GM19043 (cell line): Measurements from ENCODE around the gene GPAT2.
"Not testable (repeated sequence)": the region's sequence is repeated elsewhere in the genome, so short reads cannot be mapped to it uniquely, and the experiment has no call there.

Experiments used
- ATAC-seq: cut with Tn5 transposase; IDR thresholded peaks from one replicate; pipeline ENCODE4 v1.9.1; 2021; ENCODE audit warnings: low read depth; ENCODE audit not compliant: unreplicated experiment

GPAT2 gene

GRCh38 chr2:96034792-96035191 lies at the start of gene GPAT2:
Gene GPAT2, minus strand, starts transcription at chr2:96034916. Its CDS starts 2,557 bp downstream, at chr2:96032359.
- ATAC-seq = not testable (repeated sequence)

GRCh38 chr2:96083989-96084857 lies 49.5 kb upstream of the GPAT2 start:
- ATAC-seq = no peak

- ATAC-seq = no peak
Measured at GRCh38 chr2:96083064-96083939, 48.6 kb upstream of the GPAT2 start.

- ATAC-seq = no peak
Measured at GRCh38 chr2:96082211-96083063, 47.7 kb upstream of the GPAT2 start.

- ATAC-seq = no peak
Measured at GRCh38 chr2:96081042-96081441, 46.3 kb upstream of the GPAT2 start.

- ATAC-seq = no peak
Measured at GRCh38 chr2:96075199-96075771, 40.6 kb upstream of the GPAT2 start.

- no peak for ATAC-seq
Measured at GRCh38 chr2:96074156-96074555, 39.4 kb upstream of the GPAT2 start.

- ATAC-seq = no peak
Measured at GRCh38 chr2:96073170-96073775, 38.6 kb upstream of the GPAT2 start.

- ATAC-seq = no peak
Measured at GRCh38 chr2:96072746-96073145, 38.0 kb upstream of the GPAT2 start.

GRCh38 chr2:96071977-96072491 lies 37.3 kb upstream of the GPAT2 start:
- not testable (repeated sequence) for ATAC-seq

GRCh38 chr2:96071087-96071976 lies 36.6 kb upstream of the GPAT2 start:
- not testable (repeated sequence) for ATAC-seq

GRCh38 chr2:96070351-96070750 lies 35.6 kb upstream of the GPAT2 start:
- not testable (repeated sequence) for ATAC-seq

- not testable (repeated sequence) for ATAC-seq
Measured at GRCh38 chr2:96069878-96070277, 35.2 kb upstream of the GPAT2 start.

GRCh38 chr2:96067902-96068581 lies 33.3 kb upstream of the GPAT2 start:
- ATAC-seq = not testable (repeated sequence)

- not testable (repeated sequence) for ATAC-seq
Measured at GRCh38 chr2:96067098-96067660, 32.5 kb upstream of the GPAT2 start.

GRCh38 chr2:96066511-96066910 lies 31.8 kb upstream of the GPAT2 start:
- ATAC-seq = not testable (repeated sequence)

GRCh38 chr2:96065954-96066353 lies 31.2 kb upstream of the GPAT2 start:
- not testable (repeated sequence) for ATAC-seq
